ENCODE measurements around the gene CTNND2. TPM values are rescaled to one million over a fixed set of nuclear protein-coding genes. Genes with fewer than 3 reads are reported as not detected.

CTNND2 gene
- total RNA-seq, 2 experiments from 2014 or later, result 0.20 TPM; not detected in 1

- CTCF ChIA-PET, result no interaction called here
These were observed 611.4 kb downstream of the CTNND2 start for GRCh38 chr5:11292648-11293356.

GRCh38 chr5:11289733-11290132 lies 614.5 kb downstream of the CTNND2 start:
- no peaks in the 10 kb centered on the region for H3K9me3 ChIP-seq (ENCODE audit: control insufficient read depth in 1 of 2, insufficient read depth in 1 of 2, low read length in 2 of 2)
- Mint-ChIP-seq H3K27ac (no peak overlapping the region), H3K9me3 (no peaks in the 10 kb centered on the region), H3K4me1 (ENCODE audit: low read depth) (no peaks in the 10 kb centered on the region), H3K4me3 (no peak overlapping the region), H3K27me3 (peaks cover 8% of the 10 kb centered on the region), H3K36me3 (ENCODE audit: low read depth) (no peaks in the 10 kb centered on the region)
- H3K36me3 ChIP-seq (ENCODE audit: insufficient read depth, low read length), result no peaks in the 10 kb centered on the region
- CTCF ChIA-PET, result no interaction called here
- H3K4me1 ChIP-seq (ENCODE audit: insufficient read depth, low read length), result no peaks in the 10 kb centered on the region
- DNase-seq (no peak), ATAC-seq (ENCODE audit: poor library complexity) (no peak)
- H3K27me3 ChIP-seq (ENCODE audit: control insufficient read depth in 1 of 2, insufficient read depth in 2 of 2, low read length in 2 of 2), result no peaks in the 10 kb centered on the region
- no peak for TF ChIP-seq CTCF (IDR thresholded peaks at IDR 0.05)
- intact Hi-C loops (cut with DNase I, micrococcal nuclease), result no loop called here
- no peak overlapping the region for H3K27ac ChIP-seq (ENCODE audit: low read depth in 1 of 2, low read length in 2 of 2)
- POLR2A ChIA-PET, result no interaction called here
- no peak overlapping the region for H3K4me3 ChIP-seq (ENCODE audit: low read length)

More at GRCh38 chr5:11292648-11293356, 611.4 kb downstream of the CTNND2 start:
- H3K4me1 Mint-ChIP-seq (ENCODE audit: low read depth), result no peaks in the 10 kb centered on the region
- no peaks in the 10 kb centered on the region for H3K4me1 ChIP-seq (ENCODE audit: insufficient read depth, low read length)
- ATAC-seq (ENCODE audit: poor library complexity) (no peak), DNase-seq (no peak)
- intact Hi-C loops (cut with DNase I, micrococcal nuclease), result no loop called here
- H3K27ac Mint-ChIP-seq, result no peak overlapping the region
- H3K27ac ChIP-seq (ENCODE audit: low read depth in 1 of 2, low read length in 2 of 2), result no peak overlapping the region
- peaks cover 8% of the 10 kb centered on the region for H3K27me3 Mint-ChIP-seq
- H3K9me3 ChIP-seq (ENCODE audit: control insufficient read depth in 1 of 2, insufficient read depth in 1 of 2, low read length in 2 of 2), result no peaks in the 10 kb centered on the region
- no peaks in the 10 kb centered on the region for H3K27me3 ChIP-seq (ENCODE audit: control insufficient read depth in 1 of 2, insufficient read depth in 2 of 2, low read length in 2 of 2)
- no peaks in the 10 kb centered on the region for H3K9me3 Mint-ChIP-seq
- H3K4me3 ChIP-seq (ENCODE audit: low read length), result no peak overlapping the region
- no peak for TF ChIP-seq CTCF (IDR thresholded peaks at IDR 0.05)
- POLR2A ChIA-PET, result no interaction called here
- H3K36me3 ChIP-seq (ENCODE audit: insufficient read depth, low read length), result no peaks in the 10 kb centered on the region
- no peak overlapping the region for H3K4me3 Mint-ChIP-seq
- no peaks in the 10 kb centered on the region for H3K36me3 Mint-ChIP-seq (ENCODE audit: low read depth)

- no peaks in the 10 kb centered on the region for H3K4me1 ChIP-seq (ENCODE audit: insufficient read depth, low read length)
- no peaks in the 10 kb centered on the region for H3K36me3 ChIP-seq (ENCODE audit: insufficient read depth, low read length)
- Mint-ChIP-seq H3K4me3 (no peak overlapping the region), H3K27me3 (peaks cover 8% of the 10 kb centered on the region), H3K9me3 (no peaks in the 10 kb centered on the region), H3K4me1 (ENCODE audit: low read depth) (no peaks in the 10 kb centered on the region), H3K36me3 (ENCODE audit: low read depth) (no peaks in the 10 kb centered on the region), H3K27ac (no peak overlapping the region)
- intact Hi-C loops (cut with DNase I, micrococcal nuclease), result no loop called here
- H3K9me3 ChIP-seq (ENCODE audit: control insufficient read depth in 1 of 2, insufficient read depth in 1 of 2, low read length in 2 of 2), result no peaks in the 10 kb centered on the region
- no peaks in the 10 kb centered on the region for H3K27me3 ChIP-seq (ENCODE audit: control insufficient read depth in 1 of 2, insufficient read depth in 2 of 2, low read length in 2 of 2)
- ATAC-seq (ENCODE audit: poor library complexity) (no peak), DNase-seq (no peak)
- H3K27ac ChIP-seq (ENCODE audit: low read depth in 1 of 2, low read length in 2 of 2), result no peak overlapping the region
- ChIA-PET POLR2A (no interaction called here), CTCF (no interaction called here)
- no peak for TF ChIP-seq CTCF (IDR thresholded peaks at IDR 0.05)
- H3K4me3 ChIP-seq (ENCODE audit: low read length), result no peak overlapping the region
These were observed 615.0 kb downstream of the CTNND2 start for GRCh38 chr5:11289208-11289607.

Data from CD4-positive, alpha-beta T cell (primary cell).